H1 (cell line): ENCODE measurements around the gene PCSK9.

Source experiments
- CBX8 ChIP-seq: fragments of 300-800, 300-1000 bp; sonication (generic); IDR thresholded peaks from 2 replicates; pipeline ENCODE4 v1.7.1; 2016; ENCODE audit warnings: low read depth, low read length, borderline replicate concordance
- CEBPB ChIP-seq: IDR thresholded peaks from 2 replicates; pipeline ENCODE4 v1.6.1; 2012; ENCODE audit warnings: low read depth, low read length
- CHD1 ChIP-seq: IDR thresholded peaks from 2 replicates; pipeline ENCODE4 v1.6.1; 2012; ENCODE audit warnings: low read depth, low read length, improper control_type of control experiment
- EZH2 ChIP-seq: fragments of 200-600 bp; sonication (generic); IDR thresholded peaks from 2 replicates; pipeline ENCODE4 v1.7.1; 2012; ENCODE audit warnings: low read depth, mild to moderate bottlenecking, moderate library complexity, low read length, inconsistent platforms; ENCODE audit not compliant: severe bottlenecking
- KDM1A ChIP-seq: fragments of 200-600, 300-600 bp; sonication (generic); IDR thresholded peaks from 2 replicates; pipeline ENCODE4 v1.7.1; 2016; ENCODE audit warnings: mild to moderate bottlenecking, low read length, borderline replicate concordance
- POLR2AphosphoS5 ChIP-seq: IDR thresholded peaks from 2 replicates; pipeline ENCODE4 v1.6.1; 2011; ENCODE audit warnings: low read depth, low read length
- RFX5 ChIP-seq: IDR thresholded peaks from 2 replicates; pipeline ENCODE4 v1.6.1; 2011; ENCODE audit warnings: low read depth, low read length, improper control_type of control experiment, borderline replicate concordance
- SIRT6 ChIP-seq: IDR thresholded peaks from one replicate; pipeline ENCODE4 v1.7.1; 2012; ENCODE audit warnings: low read length, inconsistent platforms
- YY1 ChIP-seq: IDR thresholded peaks from 2 replicates; pipeline ENCODE4 v1.6.1; 2011; ENCODE audit warnings: low read depth, mild to moderate bottlenecking, low read length
- TF ChIP-seq, protein P1 (sequence below), 3 experiments: IDR thresholded peaks; 1 replicate in 2 of 3; 2 replicates in 1 of 3; pipeline versions ENCODE4 v1.5.1 to v1.6.1; 2011; ENCODE audit warnings: low read length in 3 of 3, mild to moderate bottlenecking in 3 of 3, inconsistent platforms in 2 of 3, low read depth in 1 of 3, moderate library complexity in 1 of 3; ENCODE audit not compliant: insufficient read depth in 1 of 3; ENCODE audit errors: control extremely low read depth in 1 of 3

DNA sequence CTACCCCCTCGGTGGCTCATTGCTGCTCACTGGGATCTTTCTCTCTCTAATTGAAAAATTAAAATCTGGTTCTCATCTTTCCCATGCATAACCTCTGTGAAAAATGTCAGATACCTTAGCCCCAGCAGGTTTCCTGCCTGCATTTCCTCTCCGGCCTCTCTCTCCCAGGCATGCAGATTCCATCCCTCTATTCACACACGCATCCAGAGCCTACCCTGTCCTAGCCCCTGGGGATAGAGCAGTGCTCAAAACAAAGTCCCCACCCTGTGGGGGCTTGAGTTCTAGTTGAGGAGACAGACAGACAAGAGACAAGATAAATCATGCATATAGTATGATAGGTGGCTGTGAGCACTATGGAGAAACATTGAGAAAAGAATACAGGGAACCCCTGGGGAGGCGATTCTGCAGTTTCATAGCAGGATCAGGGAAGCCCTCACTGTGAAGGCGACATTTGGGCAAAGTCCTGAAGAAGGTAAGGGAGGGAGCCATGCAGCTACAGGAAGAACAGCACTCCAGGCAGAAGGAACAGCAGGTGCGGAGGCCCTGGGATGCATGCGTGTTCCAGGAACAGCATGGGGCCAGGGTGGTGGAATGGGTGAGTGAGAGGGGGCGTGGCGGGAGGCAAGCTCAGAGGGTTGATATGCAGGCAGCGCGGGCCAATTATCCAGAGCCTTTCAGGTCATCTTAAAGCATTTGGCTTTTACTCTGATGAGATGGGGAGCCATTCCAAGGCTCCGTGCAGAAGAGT lies 44.2 kb upstream of the PCSK9 start:
- TF ChIP-seq CEBPB (no peak), YY1 (no peak), SIRT6 (no peak), CHD1 (no peak), KDM1A (no peak), CBX8 (no peak), RFX5 (no peak), POLR2AphosphoS5 (no peak), EZH2 (no peak)
- TF ChIP-seq, protein P1, sequence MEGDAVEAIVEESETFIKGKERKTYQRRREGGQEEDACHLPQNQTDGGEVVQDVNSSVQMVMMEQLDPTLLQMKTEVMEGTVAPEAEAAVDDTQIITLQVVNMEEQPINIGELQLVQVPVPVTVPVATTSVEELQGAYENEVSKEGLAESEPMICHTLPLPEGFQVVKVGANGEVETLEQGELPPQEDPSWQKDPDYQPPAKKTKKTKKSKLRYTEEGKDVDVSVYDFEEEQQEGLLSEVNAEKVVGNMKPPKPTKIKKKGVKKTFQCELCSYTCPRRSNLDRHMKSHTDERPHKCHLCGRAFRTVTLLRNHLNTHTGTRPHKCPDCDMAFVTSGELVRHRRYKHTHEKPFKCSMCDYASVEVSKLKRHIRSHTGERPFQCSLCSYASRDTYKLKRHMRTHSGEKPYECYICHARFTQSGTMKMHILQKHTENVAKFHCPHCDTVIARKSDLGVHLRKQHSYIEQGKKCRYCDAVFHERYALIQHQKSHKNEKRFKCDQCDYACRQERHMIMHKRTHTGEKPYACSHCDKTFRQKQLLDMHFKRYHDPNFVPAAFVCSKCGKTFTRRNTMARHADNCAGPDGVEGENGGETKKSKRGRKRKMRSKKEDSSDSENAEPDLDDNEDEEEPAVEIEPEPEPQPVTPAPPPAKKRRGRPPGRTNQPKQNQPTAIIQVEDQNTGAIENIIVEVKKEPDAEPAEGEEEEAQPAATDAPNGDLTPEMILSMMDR (IDR thresholded peaks at IDR 0.05; ENCODE audit: control extremely low read depth in 1 of 3, insufficient read depth in 1 of 3, low read depth in 1 of 3, low read length in 3 of 3) = no peak
